Non-pigmented ciliary epithelial cell (primary cell): ENCODE results near the gene UTY.
"Not testable (repeated sequence)": the region's sequence is repeated elsewhere in the genome, so short reads cannot be mapped to it uniquely, and the experiment has no call there.

ENCODE experiments used
- DNase-seq: peaks from one replicate; pipeline ENCODE4 v3.0.0-alpha.2; 2010; ENCODE audit warnings: low read depth

The UTY gene

DNA sequence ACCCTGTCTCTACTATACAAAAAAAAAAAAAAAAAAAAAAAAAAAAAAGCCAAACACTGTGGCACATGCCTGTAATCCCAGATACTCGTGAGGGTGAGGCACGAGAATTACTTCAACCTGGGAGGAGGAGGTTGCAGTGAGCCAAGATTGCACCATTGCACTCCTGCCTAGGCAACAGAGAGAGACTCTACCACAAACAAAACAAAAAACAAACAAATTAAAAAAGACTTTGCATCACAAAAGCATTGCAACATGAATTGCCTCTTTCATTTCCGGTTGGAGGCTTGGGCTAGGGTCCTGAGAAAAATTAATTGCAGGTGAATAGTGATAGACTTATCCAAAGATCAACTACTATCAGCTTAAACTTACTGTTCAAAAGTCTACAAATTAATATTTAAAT is 180.4 kb downstream of the UTY start:
- no peak for DNase-seq

DNA sequence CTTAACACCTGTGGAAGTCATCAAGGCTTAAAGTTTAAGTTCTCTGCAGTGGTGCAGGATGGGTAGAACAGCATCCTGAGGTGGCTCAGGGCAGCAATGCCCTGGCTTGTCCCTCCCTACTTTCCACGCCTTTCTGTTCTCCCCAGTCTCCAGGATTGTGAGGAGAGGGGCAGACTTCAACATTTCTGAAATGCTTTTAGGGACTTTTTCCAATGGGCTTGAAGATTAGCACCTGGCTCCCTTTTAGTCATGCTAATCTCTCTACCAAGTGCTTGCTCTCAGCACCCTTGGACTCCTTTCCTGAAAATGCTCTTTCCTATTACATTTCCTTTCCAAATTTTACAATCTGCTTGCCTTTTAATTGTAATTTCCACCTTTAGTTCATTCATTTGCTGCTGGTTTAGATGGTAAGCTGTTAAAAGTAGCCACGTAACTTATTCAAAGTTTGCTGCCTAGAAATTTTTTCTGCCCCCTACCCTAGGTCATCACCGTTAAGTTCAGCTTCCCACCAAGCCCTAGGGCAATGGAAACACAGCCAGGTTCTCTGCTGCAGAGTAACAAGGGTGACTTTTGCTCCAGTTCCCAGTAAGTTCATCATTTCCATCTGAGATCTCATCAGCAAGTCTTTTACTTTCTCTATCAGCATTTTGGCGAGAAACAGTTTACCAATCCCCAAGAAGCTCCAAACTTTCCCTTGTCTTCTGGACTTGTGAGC is 183.5 kb downstream of the UTY start:
- no peak for DNase-seq

DNA sequence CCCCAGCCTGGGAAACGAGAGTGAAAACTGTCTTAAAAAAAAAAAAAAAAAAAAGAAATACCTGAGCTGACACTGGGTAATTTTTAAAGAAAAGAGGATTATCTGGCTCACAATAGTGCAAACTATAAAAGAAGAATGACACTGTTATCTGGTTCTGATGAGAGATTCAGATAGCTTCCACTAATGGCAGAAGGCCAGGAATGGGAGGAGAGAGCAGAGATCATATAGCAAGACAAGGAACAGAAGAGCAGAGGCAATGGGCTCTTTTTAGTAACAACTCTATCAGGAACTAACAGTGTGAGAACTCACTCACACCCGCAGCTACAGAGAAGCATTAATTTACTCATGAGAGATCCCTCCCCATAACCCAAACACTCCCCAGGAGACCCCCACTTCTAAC is 184.8 kb downstream of the UTY start:
- no peak for DNase-seq

DNA sequence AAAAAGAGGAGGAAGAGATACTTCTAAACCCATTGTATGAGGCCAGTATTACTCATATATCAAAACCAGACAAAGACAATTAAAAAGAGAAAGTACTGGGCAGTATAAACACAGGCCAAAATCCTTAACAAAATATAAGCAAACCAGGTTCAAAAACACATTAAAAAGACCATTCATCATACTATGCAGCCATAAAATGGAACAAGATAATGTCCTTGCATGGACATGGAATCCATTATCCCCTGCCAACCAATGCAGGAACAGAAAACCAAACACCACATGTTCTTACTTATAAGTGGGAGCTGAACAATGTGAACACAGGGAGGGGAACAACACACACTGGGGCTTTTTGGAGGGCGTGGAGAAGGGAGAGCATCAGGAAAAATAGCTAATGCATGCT is 188.6 kb downstream of the UTY start:
- DNase-seq, result no peak

DNA sequence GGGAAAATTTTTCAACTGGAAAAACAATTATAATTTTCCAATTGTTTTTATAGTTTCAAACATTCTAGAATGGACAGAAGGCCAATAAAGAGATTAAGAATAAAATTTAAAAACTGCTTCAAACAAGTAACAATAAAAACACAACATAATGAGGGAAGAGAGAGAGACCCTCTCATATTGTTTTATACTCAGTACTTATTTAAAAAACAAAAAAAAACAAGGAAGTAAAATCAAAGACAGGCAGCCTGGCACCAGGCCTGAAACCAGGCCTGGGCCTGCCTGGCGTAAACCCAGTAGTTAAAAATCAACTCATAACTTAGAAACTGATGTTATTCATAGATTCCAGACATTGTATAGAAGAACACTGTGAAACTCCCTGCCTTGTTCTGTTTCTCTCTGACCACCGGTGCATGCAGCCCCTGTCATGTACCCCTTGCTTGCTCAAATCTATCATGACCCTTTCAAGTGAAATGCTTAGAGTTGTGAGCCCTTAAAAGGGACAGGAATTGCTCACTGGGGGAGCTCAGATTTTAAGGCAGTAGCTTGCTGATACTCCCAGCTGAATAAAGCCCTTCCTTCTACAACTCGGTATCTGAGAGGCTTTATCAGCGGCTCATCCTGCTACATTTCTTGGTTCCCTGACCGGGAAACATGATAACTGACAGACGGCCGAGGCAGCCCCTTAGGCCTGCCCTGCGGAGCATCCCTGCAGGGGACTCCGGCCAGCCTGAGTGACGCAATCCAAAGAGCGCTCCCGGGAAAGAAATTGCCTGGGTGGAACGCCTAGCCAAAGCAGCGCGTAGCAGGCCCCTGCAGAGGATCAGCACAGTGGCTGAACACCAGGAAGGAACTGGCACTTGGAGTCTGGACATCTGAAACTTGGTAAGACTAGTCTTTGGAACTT is 197.4 kb downstream of the UTY start:
- DNase-seq, result not testable (repeated sequence)

DNA sequence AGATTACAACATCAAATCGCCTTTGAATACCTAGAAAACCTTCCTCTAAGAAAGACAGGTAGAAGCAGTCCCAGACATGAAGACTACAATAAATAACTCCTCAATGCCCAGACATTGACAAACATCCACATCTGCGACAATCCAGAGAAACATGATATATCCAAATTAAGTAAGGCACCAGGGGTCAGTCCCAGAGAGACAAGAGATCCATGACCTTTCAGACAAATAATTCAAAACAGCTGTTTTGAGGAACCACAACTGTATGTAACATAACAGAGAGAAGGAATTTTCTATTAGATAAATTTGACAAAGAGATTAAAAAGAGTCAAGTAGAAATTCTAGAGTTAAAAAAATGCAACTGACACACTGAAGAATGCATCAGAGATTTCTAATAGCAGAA is 200.3 kb downstream of the UTY start:
- DNase-seq, result no peak

DNA sequence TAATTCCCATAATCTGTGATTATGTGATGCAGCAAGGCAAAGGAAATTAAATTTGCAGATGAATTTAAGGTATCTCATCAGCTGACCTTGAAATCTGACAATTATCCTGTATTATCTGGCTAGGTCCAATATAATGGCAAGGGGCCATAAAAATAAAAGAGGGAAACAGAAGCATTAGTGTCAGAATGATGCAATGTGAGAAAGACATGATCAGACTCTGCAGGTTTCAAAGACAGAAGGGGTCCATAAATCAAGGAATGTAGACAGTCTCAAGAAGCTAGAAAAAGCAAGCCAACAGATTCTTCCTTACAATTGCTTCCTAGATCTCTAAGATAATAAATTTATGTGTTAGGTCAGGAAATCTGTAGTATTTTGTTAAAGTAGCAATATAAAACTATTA is 208.1 kb downstream of the UTY start:
- DNase-seq, result no peak

DNA sequence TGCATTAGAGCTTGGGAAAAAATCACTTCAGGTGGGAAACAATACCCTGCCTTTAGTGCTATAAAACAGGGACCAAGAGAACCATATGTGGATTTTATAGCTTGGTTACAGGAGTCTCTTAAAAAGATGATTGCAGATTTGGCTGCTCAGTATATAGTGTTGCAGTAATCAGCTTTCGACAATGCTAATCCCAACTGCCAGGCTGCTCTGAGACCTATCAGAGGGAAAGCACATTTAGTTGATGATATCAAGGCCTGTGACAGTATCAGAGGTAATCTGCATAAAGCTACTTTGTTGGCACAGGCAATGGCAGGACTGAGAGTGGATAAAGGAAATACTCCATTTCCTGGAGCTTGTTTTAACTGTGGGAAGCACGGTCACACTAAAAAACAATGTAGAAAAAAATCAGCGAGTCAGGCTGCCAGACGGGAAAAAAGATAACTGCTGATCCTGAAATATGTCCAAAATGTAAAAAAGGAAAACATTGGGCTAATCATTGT is 225.8 kb downstream of the UTY start:
- DNase-seq, result not testable (repeated sequence)

DNA sequence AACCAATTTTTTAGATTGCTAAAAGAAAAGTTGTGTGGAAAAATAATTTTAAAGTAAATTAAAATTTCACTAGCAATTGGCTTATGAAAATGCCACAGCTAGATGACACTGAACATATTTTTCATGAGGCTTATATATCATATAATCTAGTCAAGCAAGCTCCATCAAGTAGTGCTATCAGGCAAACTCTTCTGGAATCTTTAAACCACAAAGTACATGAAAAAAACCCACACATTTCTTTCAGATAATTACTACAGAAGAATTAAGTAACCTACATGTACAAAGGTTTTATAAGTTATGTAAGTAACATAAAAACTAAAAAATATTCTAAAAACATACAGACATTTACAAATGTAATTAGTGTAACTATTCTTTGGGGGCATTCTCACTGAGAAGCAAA is 229.4 kb downstream of the UTY start:
- DNase-seq, result no peak

DNA sequence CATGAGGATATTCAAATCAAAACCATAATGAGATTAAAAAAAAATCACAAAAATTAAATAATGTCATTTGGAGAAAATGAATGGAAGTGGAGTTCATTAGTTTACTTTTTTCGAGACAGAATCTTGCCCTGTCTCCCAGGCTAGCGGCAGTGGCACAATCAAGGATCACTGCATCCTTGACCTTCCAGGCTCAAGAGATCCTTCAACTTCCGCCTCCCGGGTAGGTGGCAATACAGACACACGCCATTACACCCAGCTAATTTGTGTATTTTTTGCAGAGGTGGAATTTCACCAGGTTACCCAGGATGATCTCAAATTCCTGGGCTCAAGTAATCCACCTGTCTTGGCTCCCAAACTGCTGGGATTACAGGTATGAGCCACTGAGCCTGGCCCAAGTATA is 236.1 kb downstream of the UTY start:
- DNase-seq, result no peak

DNA sequence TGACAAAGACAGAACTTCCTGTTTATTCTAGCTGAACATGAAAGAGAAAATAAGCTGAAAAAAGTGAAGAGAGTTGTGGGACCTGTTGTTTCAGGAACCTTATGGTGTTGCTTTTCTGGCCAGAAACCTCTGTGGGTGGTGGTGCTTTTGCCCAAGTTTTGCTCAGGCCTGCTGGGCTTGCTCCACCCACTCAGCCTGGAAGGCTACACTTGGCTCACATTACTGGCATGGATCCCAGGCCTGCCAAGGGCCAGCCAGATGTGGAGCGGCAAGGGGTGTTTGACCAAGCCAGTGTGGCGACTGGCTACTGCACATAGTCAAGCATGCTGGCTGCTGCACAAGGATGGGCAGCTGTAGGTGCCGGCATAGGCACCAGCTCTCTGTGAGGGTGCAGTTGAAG is 245.9 kb downstream of the UTY start:
- no peak for DNase-seq

DNA sequence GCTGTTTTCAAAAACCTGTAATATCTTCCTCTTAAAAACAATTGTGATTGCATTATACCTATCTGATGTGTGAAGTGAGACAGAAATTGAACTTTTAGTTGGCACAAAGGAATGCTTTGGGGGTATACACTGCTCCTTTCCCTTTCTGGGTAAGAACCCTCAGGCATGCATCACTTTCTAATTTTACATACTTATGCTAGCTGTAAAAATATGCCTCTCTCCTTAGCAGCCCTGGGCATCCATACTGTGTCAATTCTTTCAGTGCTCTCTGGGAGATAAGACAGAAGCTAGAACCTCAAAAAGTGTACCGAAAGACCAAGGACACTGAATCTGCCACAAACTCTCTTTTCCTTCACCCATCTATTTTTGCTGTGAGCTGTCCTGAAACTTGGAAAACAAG is 246.7 kb downstream of the UTY start:
- no peak for DNase-seq

DNA sequence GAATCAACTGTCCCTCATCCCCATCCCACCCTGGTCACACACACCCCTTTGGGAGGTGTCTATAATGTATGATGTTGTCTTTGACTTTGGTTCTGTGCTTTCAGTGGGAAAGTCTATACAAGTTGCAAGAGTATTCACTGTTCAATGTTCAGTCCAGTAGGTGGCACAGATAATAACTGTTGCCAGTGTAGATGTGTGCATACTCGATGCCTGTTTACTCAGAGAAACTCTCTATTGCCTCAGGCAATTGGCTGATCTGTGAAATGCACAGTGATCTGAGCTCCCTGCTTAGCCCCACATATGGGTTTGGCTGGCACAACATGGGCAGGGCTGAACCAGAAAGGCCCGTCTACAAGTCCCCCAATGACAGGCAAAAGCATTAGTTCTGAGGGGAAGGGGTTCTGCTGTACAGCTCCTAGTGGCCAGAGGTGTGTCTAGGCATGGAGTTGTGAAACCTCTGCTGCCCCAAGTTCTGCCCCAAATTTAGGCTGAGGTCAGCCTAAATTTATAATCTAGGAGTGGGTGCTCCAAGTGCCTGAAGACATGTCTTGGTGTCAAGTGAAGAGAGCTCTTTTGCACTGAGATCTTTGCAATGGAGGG is 252.4 kb downstream of the UTY start:
- DNase-seq, result no peak

DNA sequence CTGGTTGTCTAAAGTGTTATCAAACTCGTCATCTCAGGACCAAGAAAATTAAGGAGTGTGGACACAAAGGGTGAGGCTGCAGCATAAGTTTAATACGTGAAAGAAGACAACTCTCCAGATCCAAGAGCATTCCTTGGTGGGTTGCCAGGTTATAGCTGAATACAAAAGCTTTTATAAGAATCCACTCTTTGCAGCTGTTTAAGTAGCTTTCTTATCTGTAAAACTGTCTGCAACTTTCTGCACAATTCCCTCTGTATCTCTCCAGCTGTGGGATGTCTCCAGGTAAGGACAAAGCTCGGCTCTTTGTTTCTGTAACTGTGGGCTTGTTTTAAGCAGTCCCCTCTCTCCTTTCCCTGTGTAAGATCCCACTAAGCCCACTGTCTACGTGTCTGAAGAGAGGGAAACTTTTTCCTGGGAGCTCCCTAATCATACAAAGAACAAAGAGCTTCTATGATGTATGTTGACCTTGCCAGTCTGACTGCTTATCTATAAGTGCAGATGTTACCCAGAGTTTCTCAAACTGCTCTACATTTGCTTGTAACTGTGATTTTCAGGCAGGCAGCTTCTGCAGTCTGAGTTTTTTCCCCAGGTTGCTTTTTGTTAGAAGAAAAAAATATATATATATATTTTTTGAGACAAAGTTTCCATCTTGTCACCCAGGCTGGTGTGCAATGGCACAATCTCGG is 268.7 kb downstream of the UTY start:
- DNase-seq, result no peak

DNA sequence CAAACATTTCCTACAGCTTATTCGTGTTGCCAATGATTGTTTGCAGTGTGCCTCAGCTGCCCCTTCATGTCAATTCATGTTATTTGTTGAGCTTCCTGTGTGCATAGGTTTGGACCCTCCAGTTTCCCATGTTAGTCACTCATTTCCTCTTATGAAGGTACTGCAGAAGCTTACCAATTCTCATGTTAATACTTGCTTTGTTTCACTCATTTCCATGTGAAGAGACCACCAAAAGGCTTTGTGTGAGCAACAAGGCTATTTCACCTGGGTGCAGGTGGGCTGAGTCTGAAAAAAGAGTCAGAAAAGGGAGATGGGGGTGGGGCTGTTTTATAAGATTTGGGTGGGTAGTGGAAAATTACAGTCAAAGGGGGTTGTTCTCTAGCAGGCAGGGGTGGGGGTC is 274.6 kb downstream of the UTY start:
- no peak for DNase-seq
